Stimulated activated CD8-positive, alpha-beta memory T cell treated with anti-CD3 and anti-CD28 coated beads, Interleukin-7, amount 100 ng/mL, for 24 hours (primary cell): ENCODE measurements around the gene AQP12B.

ENCODE experiments used
- DNase-seq: peaks from one replicate; pipeline ENCODE4 v3.0.0-alpha.2; 2020; ENCODE audit warnings: low read depth

AQP12B gene

DNA sequence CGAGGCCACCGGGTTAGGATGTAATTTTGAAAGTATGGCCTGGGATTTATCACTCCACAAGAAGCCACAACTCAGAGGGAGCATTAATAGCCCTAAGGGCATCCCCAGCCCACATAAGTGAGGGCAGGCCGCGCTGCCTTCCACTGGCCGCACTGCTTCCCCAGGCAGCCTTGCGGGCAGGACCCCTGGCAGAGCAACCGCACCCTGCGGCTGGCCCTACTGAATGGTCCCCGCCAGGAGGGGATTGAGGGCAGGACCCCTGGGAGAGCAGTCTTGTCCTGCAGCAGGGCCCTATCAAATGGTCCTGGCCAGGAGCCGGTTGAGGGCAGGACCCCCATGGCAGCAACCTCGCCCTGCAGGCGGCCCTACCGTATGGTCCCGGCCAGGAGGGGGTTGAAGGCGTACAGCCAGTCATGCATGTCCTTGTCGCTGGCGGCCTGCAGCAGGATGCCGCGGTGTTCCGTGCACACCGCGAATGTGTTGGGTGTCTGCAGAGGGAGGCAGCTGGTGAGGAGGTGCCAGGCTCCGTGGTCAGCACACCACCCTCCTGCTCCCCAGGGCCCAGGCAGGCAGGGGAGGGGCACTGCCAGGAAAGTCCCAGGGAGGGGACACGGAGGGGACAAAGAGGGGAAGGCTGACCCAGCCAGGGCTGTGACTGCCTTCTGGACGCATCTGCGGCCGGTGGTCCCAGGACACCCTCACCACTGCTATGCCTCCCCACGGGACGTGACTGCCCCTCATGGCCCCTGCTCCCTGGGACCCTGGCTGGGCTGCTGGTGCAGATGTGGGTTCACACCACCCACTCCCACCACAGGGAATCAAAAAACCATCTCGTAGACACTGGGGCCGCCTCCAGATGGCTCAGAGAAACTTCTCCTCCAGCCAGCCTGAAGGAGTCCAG, 35.2 kb upstream of the AQP12B start:
- no peak for DNase-seq

DNA sequence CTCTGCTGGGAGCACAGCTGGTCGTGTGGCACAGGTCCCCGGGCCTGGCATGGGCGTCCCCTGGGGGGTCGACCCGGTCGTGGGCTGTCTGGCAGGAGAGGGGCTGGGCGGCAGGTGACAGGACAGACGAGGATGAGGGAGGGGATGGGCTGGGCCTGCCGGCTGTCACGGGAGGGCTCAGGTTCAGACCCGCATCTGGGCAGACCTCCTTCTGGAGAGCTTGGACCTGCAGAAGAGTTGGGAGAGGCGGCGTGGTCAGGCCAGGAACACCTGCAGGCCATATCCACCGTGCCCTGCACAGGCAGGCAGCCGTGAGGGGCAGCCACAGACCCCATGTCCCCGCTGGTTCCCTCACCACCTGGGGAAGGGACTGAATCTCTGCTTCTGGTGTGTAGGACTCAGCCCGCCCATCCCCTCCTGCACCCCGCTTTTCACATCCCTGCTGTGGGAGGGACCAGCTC, 34.5 kb upstream of the AQP12B start:
- DNase-seq = no peak

DNA sequence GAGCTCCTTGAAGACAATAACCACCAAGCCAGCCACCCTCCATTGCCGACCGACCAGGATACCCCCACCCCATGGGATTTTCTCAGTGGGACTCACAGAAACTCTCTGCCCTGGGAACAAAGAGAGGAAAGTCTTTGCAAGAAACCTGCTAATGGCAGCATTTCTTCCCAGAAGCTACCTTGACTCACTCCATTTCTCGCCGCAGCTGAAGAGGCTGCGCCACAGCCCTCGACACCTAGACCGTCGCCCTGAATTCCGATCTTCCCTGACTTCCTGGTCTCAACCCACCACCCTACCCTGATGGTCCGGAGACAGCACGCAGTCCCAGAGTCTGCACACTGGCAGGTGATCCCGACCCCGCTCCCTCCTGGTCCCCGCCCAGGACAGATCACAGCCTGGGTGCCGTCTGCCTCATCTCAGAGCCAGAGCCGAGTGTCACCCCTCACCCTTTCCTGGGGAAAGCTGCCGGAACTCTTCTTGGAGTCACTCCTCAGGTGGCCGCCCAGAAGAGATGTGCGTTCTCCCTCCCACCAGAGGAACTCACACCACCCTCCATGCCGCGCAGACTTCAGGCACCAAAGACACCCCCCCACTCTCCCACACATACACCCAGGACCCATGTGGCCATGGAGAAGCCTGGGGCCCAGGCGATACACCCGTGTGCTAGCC, 33.6 kb upstream of the AQP12B start:
- no peak for DNase-seq

GRCh38 chr2:240714747-240715725, 32.4 kb upstream of the AQP12B start:
- no peak for DNase-seq

GRCh38 chr2:240713928-240714746, 31.5 kb upstream of the AQP12B start:
- DNase-seq = no peak

DNA sequence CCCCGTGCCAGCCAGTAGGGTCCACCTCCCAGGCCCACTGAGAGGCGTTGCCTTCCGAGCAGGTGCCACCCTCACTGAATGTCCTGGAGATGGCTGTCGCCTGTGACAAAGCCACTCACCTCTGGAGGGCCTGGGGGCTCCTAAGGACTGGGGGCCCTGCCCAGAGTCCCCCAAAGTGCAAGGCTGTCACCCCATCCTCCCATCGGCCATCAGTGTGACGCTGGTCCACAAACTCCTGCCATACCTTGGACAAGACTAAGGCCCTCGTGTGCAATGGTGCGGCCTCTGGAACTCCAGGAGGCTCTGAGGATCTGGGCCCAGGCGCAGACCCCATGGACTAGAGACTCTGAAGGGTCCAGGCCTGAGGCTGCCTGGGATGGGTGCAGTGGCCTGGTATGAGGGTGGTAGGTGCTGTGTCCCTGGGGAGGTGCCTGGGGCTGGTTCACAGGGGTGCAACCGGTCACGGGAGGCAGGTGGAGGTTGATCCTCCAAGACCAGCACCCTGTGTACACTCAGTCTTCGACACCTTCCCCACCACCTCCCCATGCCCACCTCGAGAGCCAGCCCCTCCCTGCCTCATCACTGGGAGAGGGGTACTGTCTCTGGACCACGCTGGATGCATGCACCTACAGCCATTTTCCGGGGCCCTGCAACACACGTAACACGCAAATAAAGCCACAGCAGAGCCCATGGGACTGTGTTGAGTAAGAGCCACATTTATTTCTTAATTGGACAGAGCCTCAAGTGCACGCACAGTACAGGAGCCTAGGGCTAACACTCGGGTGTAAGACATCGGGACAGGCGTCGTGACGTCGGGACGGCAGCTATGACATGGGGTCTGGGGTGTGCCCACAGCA, 30.6 kb upstream of the AQP12B start:
- no peak for DNase-seq

DNA sequence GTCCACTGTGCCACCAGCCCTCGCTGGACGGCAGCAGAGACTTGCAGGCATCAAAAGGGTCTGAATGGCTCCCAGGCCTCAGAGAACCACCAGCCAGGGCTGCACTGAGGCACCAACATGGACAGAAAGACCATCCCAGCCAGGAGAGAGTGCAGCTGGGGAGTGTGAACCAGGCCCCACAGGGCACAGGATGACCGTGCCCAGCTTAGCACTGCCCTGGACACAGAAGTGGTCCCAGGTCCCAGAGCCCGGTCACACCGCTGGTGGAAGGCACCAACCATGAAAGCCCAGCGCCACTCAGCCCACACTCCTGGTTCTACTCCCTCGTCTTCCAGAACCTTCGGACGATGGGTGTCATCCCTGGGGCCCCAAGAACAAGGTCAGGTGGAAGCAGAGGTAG, 29.4 kb upstream of the AQP12B start:
- DNase-seq = no peak

DNA sequence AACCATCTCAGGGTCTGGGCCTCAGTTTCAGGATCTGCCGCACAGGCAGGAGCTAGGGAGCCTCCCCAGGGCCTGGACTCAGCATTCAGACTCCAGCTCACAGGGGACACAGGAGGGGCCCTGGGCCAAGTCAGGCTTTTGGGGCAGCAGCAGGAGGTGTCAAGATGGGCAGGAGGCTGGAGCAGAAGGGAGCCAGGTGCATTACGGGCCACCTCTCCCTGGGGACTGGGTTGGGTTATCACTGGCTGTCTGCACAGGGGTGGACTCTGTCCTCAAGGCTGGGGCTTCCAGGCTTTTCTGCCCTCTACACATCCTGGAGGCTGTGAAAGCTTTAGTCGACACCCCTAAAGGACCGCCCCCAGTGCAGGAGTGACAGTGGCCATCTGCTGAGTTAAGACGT, 29.0 kb upstream of the AQP12B start:
- DNase-seq = no peak

- DNase-seq = no peak
Observed at GRCh38 chr2:240711296-240711695, 28.6 kb upstream of the AQP12B start.

DNA sequence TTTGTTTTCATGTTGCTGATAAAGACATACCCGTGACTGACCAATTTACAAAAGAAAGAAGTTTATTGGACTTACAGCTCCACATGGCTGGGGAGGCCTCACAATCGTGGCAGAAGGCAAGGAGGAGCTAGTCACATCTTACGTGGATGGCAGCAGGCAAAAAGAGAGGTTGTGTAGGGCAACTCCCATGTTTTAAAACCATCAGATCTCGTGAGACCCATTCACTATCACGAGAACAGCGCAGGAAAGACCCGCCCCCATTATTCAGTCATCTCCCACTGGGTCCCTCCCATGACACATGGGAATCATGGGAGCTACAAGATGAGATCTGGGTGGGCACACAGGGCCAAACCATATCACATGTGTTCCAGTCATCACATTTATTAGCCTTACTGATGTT, 25.8 kb upstream of the AQP12B start:
- DNase-seq = no peak

DNA sequence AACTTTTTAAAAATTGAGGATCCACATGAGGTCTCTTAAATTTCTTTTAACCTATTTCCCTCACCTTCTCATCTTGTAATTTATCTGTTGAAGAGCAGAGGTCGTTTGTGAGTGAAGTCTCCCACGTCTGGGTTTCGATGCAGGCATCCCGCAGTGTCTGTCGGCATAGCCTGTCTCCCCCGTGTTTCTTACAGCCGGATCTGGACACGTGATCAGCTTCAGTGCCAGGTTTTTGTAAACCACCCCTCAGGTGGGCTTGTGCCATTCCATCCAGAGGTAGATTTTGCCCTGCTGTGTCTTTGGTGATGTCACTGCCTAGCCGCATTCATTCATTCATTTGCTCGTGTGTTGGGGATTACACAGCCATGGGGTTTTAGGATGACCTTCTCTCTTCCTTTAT, 25.1 kb upstream of the AQP12B start:
- no peak for DNase-seq

- no peak for DNase-seq
Observed at GRCh38 chr2:240707043-240707756, 24.5 kb upstream of the AQP12B start.

GRCh38 chr2:240705204-240705791, 22.6 kb upstream of the AQP12B start:
- DNase-seq = no peak

- DNase-seq = no peak
Observed at GRCh38 chr2:240704651-240705050, 22.0 kb upstream of the AQP12B start.

- DNase-seq = no peak
Observed at GRCh38 chr2:240703417-240704341, 21.0 kb upstream of the AQP12B start.

DNA sequence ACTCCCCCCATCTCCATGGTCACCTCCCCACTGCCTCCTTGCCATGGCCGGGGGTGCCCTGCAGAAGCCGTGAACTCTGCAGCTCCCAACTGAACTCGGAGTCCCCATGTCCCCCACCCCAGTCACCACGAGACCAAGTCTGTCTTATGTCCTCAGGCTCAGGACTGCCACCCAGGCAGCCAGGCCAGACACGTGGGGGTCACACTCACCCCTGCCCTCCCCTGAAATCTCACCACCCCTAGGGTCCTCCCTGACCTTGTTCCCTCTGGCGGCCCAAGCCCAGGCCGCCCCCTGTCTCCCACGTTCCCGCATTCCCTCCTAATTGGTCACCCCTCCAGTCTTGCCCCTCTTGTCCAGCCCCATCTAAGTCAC, 19.9 kb upstream of the AQP12B start:
- no peak for DNase-seq

GRCh38 chr2:240701736-240702639, 19.3 kb upstream of the AQP12B start:
- DNase-seq = no peak
